ENCODE measurements around the gene MIEF1. TPM values are rescaled to one million over a fixed set of nuclear protein-coding genes. Genes with fewer than 3 reads are reported as not detected.

The MIEF1 gene
- polyA plus RNA-seq, 3 donors, result 34.6 to 36.5 (median 35.0) TPM

DNA sequence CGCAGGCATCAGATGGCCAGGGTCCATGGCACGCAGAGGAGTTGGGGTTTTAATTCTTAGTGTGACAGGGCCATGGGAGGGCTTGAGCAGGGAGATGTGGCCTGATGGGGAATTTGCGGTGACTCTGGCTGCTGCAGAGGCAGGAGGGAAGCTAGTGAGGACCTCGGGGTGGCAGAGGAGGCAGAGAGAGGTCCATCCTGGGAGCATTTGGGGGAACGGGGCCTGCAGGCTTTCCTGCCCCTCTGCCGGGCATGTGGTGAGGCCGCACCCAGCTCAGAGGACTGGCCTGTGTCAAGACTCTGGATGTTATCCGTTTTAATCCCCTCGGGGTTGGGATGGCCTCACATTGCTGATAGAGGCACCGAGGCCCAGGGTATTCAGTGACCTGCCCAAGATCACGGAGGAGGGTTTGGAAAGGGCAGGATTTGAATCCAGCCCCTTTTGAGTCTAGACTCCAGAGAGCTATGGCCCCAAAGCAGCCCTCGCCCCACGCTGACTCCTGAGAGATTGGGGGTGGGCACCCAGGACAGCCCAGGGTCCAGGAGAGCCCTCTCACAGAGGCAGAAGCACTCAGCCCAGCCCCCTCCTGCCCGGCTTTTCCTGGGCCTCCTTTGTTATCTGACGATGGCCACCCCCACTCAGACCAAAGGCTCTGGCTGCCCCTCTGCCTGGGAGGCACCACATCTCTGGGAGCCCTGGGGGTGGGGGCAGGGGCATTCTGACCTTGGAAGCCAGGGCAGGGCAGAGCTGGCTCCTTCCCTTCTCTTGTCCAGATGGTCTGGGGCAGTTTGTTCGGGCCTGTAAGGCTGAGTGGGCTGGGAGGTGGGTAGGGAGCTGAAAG lies 31.4 kb upstream of the MIEF1 start:
- no peak for DNase-seq (ENCODE audit: low read depth in 3 of 3, low spot score in 2 of 3)

DNA sequence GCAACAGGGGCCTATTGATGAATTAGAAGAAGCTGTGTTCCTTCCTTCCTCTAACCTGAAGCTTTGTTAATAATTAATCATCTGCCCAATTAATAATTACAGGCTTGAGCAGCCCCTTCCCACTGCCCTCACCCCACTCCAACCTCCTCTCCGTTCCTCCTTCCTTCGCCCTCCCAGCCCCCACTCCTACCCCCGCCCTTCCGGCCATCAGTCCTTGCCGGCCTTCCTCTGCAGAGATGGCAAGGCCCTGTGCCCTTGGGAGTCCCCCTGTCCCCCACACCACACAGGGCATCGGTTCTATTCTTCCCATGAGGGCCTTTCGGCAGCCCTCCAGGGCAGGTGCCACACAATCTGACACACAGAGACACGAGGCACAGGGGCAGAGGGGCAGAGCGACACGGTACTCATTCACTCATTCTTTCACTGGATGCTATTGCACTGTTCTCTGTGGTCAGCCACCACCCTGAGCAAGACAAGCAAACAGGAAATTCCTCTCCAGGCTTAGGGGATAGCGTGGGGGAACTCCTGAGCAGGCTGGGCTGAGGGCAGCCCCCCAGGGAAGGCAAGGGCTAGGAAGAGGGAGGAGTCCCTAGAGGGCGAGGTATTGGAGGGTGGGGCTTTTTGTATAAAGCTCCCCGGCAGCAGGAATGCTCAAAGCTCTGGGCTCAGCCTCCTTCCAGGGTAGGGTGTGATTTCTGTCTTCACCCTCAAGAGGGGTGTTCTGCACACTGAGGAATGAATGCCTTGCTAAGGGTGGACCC lies 30.5 kb upstream of the MIEF1 start:
- DNase-seq (ENCODE audit: low read depth in 3 of 3, low spot score in 2 of 3), result no peak

DNA sequence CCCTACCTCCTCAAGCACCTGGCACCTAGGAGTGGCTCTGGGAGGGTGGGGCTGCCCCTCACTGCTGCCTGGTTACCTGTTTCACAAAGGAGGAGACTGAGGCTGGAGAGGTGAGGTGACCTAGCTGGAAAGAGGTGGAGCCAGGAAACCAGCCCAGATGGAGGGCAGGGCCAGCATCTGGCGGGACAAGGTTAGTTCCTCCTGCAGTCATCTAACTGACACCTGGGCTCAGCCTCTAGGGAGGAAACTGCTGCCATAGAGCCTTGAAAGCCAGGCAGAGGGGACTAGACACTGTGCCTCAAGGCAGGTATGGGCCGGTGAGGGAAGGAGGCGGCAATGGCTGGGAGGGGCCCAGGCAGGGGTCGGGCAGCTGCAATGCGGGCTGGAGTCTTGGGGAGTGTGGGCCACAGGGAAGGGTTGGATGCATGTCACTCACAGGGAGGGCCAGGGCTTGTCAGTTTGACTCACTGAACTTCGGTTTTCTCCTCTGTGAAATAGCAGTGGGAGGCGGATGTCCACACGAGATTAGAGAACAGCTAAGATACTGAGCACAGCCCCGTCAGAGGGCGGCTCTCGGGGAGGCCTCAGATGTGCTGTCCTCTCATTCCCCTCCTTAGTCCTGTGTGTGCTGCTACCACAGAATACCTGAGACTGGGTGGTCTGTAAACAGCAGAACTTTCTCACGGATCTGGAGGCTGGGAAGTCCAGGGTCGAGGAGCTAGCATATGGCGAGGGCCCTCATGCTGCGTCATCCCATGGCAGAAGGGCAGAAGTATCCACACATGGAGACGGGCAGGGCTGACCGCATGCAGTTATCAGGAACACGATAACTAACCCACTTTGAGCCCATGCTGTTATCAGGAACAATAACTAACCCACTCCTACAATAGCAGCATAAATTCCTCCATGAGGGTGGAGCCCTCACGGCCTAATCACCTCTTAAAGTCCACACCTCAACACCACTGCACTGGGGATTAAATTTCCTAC lies 29.2 kb upstream of the MIEF1 start:
- no peak for DNase-seq (ENCODE audit: low read depth in 3 of 3, low spot score in 2 of 3)

DNA sequence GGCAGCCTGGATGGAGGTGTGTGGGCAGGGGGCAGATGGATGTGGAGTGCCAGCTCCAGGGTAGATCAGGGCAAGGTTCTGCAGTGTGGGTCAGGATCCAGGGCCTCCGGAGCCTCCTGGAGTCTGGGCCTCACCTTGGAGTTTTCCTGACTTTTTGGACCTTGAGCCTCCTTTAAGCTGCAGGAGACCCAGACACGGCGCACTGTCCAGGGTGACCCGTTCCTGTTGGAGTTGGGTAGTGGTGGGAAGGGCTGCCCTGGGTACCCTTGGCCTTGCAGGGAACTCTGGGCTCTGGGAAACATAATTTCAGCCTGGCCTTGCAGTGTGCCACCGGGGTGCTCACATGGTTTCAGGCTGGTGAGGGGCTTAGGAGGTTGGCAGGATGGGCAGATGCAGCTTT lies 28.2 kb upstream of the MIEF1 start:
- no peak for DNase-seq (ENCODE audit: low read depth in 3 of 3, low spot score in 2 of 3)

DNA sequence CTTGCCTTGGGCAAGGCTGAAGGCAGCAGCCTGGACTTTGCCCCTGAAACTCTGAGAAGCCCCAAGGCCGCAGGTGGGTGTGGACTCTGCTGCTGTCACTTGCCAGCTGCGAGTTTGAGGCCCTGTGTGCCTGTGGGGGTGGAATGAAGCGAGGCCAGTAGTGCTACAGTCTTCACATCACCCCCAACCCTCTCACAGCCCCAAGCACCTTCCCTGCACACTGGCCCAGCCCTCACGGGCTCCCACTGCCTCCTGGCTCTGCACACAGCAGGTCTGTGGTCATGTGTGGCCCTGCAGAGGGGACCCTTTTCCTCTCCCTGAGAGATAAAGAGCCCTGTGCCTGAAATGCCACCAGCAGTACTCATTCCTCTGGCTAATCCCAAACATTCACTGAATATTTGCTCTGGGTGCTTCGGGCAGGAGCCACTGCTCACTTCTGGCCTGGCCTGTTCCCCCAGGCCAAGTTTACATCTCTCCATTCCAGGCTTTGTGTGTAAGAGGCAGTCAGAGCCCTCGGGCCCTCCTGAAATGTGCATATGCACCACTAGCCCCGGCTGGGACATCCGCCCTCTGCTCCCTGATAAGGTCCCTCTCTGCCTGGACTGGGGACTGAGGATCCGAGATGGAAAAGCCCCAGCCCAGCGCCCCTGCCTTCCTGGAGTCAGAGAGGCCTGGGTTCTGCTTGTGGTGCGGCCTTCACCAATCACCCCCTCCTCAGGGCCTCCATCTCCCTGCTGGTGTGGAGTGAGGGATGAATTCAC lies 27.6 kb upstream of the MIEF1 start:
- DNase-seq (ENCODE audit: low read depth in 3 of 3, low spot score in 2 of 3), result no peak

DNA sequence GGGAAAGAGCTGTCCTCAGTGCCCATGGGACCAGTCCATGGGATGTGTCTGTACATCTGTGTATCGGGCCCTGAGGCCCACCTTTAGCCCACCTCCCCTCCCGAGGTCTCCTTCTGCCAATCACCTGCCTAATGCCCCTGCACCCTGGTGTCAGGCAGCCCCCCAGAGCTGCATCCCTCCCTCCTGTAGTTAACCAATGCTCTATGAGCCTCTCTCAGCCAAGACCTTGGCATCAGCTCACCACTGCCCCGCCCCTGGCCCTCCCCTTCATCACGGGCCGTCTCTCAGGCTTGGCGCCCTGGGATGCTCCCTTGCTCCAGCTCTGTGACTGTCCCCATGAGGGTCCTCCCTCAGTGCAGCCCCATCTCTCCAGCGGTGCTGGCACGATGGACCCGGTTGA lies 26.8 kb upstream of the MIEF1 start:
- no peak for DNase-seq (ENCODE audit: low read depth in 3 of 3, low spot score in 2 of 3)

DNA sequence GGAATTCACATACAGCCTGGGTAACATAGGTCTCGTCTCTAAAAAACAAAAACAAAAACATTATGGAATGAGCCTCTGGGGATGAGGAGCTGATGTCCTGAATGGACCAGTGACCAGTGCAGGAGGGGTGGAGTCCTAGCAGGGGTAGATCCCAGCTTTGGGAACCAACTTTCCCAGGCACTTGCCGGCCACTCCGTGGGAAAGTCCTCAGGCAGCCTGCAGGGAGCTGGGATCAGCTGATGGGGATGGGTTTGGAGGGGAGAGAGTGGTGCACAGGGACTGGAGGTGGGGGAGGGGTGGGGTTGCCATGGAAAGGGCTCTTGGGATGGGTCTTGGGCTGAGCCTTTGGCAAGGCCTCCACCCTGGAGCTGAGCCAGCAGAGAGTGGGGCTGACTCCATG lies 26.2 kb upstream of the MIEF1 start:
- DNase-seq (ENCODE audit: low read depth in 3 of 3, low spot score in 2 of 3), result no peak

DNA sequence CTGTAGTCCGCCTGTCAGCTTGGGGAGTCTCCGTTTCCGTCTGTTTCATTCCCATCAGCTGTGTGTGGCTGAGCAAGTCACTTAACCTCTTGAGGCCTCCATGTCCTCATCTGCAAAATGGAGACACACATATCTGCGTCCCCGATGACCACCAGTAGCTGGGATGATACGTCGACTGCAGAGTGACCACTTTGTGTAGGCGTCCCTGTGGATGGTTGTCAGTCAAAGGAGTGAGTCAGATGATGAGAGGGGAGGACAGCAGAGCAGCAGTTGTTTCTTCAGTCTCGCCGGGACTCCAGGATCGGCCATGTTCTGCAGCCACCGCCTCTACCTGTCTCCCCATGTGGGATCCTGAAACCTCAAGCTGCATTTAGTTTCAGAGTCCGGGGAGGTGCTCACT lies 25.4 kb upstream of the MIEF1 start:
- DNase-seq (ENCODE audit: low read depth in 3 of 3, low spot score in 2 of 3), result no peak

DNA sequence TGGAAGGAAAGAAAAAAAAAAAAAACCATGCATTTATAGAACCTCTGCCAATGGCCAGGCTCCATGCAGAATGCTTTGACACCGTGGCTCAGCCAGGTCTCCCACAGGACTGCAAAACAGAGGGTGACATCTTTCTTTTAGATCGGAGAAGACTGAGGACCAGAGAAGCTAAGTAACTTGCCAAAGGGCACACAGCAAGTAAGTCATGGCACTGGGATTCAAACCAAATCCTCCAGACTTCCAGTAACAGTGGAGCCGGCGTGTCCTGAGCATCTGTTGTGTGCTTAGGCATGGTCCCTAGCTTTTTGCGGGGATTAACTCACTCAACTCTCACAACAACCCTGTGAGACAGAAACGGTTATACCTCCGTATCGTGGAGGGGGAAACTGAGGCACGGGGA lies 24.5 kb upstream of the MIEF1 start:
- no peak for DNase-seq (ENCODE audit: low read depth in 3 of 3, low spot score in 2 of 3)

DNA sequence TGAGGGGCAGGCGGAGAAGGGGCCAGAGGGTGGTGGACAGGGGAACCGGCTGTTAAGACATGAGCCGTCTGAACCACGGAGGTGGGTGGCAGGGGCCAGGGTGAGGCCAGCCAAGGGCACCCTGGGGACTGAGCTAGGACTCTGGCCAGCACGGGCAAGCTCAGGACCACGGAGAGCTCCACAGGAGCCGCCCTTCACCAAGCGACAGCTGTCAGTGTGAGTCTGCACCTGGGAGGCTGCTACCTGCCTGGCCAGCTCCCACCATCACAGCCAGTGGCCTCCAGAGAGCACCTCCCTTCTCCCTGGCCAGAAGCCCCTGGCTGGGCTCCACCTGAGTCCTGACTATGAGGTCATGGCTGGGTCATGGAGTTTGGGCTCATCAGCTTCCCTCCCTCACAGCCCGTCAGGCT lies 23.6 kb upstream of the MIEF1 start:
- DNase-seq (ENCODE audit: low read depth in 3 of 3, low spot score in 2 of 3), result no peak

DNA sequence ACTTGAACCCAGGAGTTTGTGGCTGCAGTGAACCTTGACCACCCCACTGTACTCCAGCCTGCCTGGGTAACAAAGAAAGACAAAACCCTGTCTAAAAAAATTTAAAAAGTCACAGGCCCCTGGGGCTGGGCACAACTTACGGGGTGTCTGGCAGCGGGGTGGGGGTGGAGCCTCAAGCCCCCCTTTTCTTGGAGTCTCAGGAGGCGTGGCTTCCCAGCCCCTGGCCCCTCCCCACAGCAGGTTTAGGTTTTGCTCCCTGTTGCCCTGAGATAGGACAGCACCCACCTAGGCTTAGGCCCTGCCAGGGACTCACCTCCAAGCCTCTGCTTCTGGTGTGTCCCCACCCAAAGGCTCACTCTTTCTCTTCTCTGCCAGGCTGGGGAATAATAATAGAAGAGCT lies 22.8 kb upstream of the MIEF1 start:
- DNase-seq (ENCODE audit: low read depth in 3 of 3, low spot score in 2 of 3), result no peak

DNA sequence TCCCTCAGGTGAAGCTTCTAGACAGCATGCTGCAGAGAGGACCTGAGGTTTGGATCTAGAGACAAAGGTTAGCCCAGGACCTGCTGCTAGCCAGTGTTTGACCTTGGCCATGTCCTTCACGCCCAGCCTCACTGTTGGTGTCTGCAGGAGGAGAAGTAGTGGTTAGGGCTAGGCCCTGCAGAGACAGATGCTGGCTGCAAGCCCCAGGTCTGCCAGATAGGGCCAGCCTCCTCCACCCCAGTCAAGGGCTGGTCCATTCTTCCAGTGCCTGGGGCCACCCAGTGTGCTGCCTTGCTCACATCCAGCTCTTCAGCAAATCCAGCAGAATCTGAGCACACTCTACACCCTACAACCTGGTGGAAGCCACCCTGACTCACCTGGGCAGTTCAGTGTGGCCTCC lies 21.5 kb upstream of the MIEF1 start:
- no peak for DNase-seq (ENCODE audit: low read depth in 3 of 3, low spot score in 2 of 3)

DNA sequence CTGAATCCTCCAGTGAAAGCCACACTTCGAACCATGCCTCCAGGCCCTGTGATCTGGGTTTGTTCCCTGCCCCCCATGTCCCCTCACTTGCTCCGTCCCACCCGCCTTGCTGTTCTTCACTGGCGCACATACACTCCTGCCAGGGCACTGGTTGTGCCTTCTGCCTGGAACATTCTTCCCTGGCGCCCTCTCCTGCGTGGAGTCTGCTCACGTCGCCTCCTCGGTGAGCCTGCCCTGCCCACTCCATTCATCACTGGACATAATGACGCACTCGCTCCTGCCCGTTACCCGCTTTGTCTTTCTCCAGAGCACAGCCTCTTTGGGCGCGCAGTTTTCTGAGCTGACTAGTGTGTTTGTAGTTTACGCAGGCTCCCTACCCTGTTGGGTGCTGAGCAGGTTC lies 21.0 kb upstream of the MIEF1 start:
- DNase-seq (ENCODE audit: low read depth in 3 of 3, low spot score in 2 of 3), result no peak

DNA sequence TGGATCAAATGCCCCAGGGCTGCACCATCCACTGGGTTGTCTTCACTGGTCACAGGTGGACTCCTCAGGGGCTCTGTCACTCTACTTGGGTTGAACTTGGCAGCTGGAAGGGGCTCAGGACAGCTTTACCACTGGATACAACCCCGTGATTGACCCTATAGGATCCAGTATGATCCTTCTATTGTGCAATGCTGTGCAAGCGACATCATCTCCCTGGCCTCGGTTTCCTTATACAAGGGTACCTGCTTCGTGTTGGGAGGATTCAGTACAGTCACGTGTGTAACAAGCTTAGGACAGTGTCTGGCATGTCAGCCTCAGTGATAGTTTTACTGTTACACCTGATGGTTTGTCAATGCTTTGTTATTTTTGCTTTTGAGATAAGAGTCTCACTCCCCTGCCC lies 20.5 kb upstream of the MIEF1 start:
- DNase-seq (ENCODE audit: low read depth in 3 of 3, low spot score in 2 of 3), result no peak

DNA sequence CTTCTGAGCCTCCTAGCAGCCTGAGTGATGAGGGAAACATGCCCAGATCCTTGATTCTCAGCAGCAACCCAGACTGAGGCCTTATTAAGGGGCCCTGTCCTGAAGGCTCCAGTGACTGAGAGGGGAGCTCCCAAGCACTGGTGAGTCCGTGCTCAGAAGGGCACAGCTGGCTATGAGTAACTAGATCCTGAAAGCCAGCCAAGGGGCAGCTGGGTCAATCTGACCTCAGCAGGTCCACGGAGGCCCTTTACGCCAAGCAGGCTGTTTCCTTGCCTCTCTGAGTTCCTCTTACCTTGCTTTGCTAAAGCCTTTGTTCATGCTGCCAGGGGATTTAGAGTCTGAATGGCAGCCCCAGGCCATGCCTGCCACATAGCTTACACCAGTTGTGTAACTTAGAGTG lies 19.3 kb upstream of the MIEF1 start:
- DNase-seq (ENCODE audit: low read depth in 3 of 3, low spot score in 2 of 3), result no peak

DNA sequence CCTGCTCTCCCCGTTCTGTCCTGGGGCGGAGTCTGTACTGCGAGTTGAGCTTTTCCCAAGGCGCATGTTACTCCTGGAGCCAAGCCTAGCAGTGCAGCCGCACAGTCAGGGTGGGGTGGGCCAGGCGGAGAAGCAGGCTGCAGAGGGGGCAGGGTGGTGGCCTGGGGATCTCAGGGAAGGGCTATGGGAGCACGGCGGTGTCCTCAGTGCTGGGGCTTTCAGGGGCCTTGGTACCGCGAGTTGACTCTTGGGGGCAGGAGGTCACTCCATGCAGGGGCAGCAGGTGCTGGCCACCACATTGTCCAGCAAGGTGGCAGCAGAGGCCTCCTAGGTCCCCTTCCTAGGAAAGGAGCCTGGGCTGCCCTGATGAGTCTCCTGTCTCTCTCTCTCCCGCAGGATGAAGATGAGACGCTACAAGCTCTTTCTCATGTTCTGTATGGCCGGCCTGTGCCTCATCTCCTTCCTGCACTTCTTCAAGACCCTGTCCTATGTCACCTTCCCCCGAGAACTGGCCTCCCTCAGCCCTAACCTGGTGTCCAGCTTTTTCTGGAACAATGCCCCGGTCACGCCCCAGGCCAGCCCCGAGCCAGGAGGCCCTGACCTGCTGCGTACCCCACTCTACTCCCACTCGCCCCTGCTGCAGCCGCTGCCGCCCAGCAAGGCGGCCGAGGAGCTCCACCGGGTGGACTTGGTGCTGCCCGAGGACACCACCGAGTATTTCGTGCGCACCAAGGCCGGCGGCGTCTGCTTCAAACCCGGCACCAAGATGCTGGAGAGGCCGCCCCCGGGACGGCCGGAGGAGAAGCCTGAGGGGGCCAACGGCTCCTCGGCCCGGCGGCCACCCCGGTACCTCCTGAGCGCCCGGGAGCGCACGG lies 14.9 kb upstream of the MIEF1 start:
- DNase-seq (ENCODE audit: low read depth in 3 of 3, low spot score in 2 of 3), result no peak

DNA sequence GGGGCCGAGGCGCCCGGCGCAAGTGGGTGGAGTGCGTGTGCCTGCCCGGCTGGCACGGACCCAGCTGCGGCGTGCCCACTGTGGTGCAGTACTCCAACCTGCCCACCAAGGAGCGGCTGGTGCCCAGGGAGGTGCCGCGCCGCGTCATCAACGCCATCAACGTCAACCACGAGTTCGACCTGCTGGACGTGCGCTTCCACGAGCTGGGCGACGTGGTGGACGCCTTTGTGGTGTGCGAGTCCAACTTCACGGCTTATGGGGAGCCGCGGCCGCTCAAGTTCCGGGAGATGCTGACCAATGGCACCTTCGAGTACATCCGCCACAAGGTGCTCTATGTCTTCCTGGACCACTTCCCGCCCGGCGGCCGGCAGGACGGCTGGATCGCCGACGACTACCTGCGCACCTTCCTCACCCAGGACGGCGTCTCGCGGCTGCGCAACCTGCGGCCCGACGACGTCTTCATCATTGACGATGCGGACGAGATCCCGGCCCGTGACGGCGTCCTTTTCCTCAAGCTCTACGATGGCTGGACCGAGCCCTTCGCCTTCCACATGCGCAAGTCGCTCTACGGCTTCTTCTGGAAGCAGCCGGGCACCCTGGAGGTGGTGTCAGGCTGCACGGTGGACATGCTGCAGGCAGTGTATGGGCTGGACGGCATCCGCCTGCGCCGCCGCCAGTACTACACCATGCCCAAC lies 14.1 kb upstream of the MIEF1 start:
- DNase-seq (ENCODE audit: low read depth in 3 of 3, low spot score in 2 of 3), result no peak

DNA sequence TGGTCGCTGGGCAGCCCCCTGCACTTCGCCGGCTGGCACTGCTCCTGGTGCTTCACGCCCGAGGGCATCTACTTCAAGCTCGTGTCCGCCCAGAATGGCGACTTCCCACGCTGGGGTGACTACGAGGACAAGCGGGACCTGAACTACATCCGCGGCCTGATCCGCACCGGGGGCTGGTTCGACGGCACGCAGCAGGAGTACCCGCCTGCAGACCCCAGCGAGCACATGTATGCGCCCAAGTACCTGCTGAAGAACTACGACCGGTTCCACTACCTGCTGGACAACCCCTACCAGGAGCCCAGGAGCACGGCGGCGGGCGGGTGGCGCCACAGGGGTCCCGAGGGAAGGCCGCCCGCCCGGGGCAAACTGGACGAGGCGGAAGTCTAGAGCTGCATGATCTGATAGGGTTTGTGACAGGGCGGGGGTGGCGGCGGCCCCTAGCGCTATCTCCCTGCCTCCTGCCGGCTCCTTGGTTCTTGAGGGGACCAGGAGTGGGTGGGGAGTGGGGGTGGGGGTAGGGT lies 13.5 kb upstream of the MIEF1 start:
- no peak for DNase-seq (ENCODE audit: low read depth in 3 of 3, low spot score in 2 of 3)
